Stimulated activated CD4-positive, alpha-beta T cell treated with anti-CD3 and anti-CD28 coated beads, TNF-alpha, amount 100 ng/mL, for 24 hours (primary cell): ENCODE data around the gene CHST6.
"Not testable (repeated sequence)": the region's sequence is repeated elsewhere in the genome, so short reads cannot be mapped to it uniquely, and the experiment has no call there.

Experiments used
- DNase-seq, 3 experiments: peaks; one replicate each; pipeline ENCODE4 v3.0.0-alpha.2; 2020; ENCODE audit warnings: low read depth in 3 of 3

CHST6 gene

GRCh38 chr16:75433732-75434413 lies 61.4 kb downstream of the CHST6 start:
- peak in 1 of 3 experiments; percentile 38 for DNase-seq

GRCh38 chr16:75432828-75433731 lies 62.2 kb downstream of the CHST6 start, which contains the start of gene CFDP1:
TSS of gene CFDP1 (minus strand) at chr16:75433503. CDS start at chr16:75433352, 151 bp downstream.
- DNase-seq, result peak; percentile 92 to 94 (median 94)

- DNase-seq, result no peak
These were observed 65.4 kb downstream of the CHST6 start for GRCh38 chr16:75429621-75430403.

DNA sequence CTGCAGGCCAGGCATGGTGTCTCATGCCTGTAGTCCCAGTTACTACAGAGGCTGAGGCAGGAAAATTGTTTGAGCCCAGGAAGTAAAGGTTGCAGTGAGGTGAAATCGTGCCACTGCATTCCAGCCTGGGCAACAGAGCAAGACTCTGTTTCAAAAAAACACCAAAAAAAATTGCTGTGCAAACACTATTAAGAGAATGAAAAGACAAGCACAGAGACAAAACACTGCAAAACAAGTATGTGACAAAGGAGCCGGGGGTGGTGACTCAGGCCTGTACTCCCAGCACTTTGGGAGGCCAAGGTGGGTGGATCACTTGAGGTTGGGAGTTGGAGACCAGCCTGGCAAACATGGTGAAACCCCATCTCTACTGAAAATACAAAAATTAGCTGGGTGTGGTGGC lies 68.7 kb downstream of the CHST6 start:
- not testable (repeated sequence) for DNase-seq

- not testable (repeated sequence) for DNase-seq
These were observed 71.0 kb downstream of the CHST6 start for GRCh38 chr16:75424105-75424762.

DNA sequence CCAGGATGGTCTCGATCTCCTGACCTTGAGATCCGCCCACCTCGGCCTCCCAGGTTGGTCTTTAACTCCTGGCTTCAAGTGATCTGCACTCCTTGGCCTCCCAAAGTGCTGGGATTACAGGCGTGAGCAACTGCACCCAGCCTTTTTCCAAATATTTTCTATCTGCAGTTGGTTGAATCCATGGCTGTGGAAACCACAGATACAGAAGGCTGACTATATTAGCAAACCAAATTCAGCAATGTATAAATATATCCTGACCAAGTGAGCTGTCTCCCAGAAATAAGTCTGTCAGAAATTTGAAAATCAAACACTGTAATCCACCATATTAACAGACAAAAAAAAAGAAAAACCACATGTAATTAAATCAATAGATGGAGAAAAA lies 71.5 kb downstream of the CHST6 start:
- DNase-seq, result no peak
